Activated CD4-positive, alpha-beta T cell treated with anti-CD3 and anti-CD28 coated beads for 4 hours (primary cell): ENCODE data around the gene SHISA5.

Source experiments
- DNase-seq, 2 donors: peaks; one replicate each; pipeline ENCODE4 v3.0.0-alpha.2; 2020

The SHISA5 gene

DNA sequence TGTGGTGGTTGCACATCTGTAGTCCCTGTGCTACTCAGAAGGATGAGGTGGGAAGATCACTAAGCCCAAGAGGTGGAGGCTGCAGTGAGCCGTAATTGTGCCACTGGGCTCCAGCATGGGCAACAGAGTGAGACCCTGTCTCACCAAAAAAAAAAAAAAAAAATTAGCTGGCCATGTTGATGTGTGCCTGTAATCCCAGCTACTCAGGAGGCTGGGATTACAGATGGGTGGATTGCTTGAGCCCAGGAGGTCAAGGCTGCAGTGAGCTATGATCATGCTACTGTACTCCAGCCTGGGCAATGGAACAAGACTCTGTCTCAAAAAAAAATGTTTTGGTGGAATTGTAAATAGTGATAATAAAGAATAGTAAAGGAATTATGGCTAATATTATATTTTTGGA lies 47.5 kb downstream of the SHISA5 start:
- no peak for DNase-seq

DNA sequence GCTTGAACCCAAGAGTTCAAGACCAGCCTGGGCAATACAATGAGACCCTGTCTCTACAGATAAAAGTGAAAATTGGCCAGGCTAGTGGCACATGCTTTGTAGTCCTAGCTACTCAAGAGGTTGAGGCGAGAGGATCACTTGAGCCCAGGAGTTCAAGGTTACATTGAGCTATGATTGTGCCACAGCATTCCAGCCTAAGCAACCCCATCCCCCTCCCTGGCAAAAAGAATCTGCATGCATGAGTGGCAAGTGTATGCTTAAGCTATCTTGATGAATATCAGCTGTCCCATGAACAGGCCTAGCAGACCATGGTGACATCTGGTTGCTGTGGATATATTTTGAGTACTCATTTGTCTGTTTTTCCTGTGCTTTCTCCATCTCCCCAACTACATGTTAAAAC lies 52.7 kb downstream of the SHISA5 start:
- no peak for DNase-seq

DNA sequence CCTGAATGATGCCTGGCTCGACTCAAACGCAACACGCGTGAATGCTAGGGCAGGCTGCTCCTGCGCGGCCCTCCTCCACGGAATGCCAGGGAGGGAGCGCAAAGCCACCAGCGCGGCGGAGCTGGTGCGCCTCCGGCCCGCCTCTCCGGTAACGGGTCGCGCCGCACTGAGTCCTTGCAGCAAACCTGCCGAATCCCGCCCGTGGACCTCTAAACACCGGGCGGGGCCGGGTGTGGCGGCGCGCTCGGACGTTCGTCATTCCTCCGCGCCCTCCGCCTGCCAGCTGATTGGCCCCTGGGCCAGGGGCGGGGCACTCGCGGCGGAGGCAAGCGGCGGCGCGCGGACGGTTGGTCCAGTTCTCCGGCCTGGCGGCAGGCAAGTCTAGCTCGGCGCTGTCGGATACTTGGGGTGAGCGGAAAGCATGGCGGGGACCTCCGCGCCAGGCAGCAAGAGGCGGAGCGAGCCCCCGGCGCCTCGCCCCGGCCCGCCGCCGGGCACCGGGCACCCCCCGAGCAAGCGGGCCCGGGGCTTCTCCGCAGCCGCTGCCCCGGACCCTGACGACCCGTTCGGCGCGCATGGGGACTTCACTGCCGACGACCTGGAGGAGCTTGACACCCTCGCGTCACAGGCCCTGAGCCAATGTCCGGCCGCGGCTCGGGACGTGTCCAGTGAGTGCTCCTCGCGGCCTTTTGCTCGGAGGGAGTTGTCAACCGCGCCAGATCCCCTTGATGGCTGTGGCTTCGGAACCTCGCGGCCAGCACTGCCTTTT lies 57.4 kb downstream of the SHISA5 start, which contains the start of gene ATRIP:
TSS of gene ATRIP (plus strand) at position 313 of the 769 bp plus-strand sequence. CDS start at position 422, 109 bp downstream.
- DNase-seq, result peak; percentile 78 to 80

DNA sequence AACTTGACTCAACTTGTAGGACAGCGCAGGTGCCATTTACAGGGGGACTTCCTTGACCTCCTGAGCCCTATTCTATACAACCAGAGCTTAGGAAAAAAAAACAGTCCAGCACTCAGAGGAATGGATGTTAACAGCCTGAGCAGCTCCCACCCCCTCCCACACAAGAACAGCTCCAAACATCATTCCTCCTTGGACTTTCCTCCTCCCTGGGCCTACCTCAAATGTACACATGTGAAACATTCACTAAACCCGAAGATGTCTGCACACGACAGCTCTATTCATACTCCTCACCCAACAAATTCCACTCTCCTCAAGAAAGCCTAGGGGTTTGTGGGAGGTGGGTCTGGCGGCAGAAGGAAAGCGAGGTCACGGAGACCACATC lies 57.9 kb downstream of the SHISA5 start:
- DNase-seq, result no peak

GRCh38 chr3:48445277-48445882 lies 58.6 kb downstream of the SHISA5 start:
- no peak for DNase-seq

DNA sequence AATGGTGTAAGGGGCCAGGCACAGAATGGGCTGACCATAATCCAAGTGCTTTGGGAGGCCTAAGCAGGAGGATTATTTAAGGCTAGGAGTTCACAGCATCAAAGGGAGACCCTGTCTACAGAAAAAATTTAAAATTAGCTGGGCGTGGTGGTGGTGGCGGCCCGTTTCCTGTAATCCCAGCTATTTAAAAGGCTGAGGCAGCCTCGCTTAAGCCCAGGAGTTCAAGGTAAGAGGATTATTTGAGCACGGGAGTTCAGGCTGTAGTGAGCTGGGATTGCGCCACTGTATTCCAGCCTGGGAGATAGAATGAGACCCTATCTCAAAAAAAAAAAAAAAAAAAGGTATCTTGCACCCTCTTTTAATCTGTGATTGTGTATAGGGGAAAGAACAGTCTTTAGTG lies 62.0 kb downstream of the SHISA5 start:
- DNase-seq, result no peak

GRCh38 chr3:48440590-48440958 lies 63.4 kb downstream of the SHISA5 start:
- DNase-seq, result no peak

DNA sequence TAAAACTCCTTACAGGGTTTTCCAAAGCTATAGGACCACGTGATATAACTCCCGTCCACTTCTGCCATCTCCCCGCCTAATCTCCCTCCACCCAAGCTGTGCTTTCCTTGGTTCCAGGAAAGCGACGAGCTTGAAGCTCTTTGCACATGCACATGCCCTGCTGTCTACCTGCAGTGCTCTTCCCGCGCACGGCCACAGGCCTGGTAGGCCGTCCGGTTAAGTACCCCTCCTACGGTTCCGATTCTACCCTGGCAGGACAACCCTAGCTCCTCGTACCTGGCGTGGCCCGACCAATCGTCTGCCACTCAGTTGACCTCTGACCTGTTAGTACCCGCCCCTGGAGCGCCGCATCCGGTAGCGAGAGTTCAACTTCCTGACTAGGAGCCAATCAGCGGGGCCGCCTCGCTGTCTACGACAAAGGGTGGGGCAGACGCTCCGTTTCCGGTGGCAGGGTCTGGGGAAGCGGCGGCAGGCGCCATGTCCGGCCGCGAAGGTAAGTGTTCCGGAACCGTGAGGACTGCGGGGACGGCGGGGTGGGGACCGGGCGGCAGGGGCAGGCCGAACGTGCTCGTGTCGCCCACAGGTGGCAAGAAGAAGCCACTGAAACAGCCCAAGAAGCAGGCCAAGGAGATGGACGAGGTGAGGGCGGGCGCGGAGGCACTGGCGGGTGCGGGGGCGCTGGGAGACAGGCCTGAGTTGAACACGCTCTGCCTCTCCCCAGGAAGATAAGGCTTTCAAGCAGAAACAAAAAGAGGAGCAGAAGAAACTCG lies 64.0 kb downstream of the SHISA5 start, which contains the start of the genes CCDC51 and TMA7:
TSS of gene CCDC51 (minus strand) at position 300 of the 770 bp plus-strand sequence. CDS start 4,991 bp downstream, outside the sequence.
TSS of gene TMA7 (plus strand) at position 438 of the 770 bp plus-strand sequence. CDS start at position 478, 40 bp downstream.
- DNase-seq, result peak; percentile 98

DNA sequence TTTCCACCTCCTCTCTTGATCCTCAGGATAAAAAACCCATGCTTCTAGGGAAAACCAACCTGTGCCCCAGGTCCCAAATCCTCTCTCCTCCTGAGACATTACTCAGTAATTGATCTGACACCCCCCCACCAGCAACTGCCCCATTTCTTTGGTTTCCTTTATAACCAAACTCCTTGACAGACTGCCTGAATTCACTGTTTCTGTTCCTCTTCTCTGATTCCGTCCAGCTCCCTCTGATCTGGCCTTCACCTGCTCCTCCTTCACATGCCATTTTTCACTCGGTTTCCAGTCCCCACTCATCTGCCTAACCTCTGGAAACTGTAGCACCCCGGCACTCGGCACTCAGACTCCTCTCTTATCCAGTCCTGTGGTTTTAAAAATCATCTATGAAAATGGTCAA lies 66.2 kb downstream of the SHISA5 start:
- no peak for DNase-seq

- no peak for DNase-seq
Measured at GRCh38 chr3:48436855-48437254, 67.1 kb downstream of the SHISA5 start.

- DNase-seq, result no peak
Measured at GRCh38 chr3:48436477-48436787, 67.5 kb downstream of the SHISA5 start.

DNA sequence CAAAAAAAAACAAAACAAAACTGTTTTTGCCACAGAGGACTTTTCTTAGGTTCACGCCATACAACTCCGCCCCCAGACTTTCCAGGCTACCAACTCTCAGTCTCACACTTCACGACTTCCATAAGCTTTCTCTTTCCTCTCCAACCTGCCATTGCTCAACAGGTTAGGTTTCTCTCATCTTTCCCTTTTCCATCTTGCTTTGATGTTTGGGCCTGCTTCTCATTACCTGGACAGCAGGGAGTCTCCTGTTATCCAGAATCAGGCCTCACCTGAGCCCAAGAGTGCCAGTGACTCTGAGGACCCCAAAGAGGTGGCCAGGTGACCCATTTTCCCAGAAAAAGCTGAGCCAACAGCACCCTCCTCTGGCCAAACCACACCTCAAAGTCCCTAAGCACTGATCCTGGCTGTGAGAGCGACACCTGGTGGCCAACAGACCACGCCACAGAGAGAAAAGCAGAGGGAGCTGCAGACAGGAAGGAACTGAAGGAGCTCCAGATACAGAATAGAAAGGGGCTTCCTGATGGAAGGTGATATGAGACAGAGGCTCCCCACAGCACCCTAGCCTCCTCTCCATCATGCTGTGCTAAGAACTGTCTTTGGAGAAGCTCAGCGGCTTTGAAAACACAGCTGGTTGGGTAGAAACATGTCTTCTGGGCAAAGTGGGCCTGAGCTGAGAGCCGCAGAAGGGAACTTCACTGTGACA lies 68.0 kb downstream of the SHISA5 start:
- peak; percentile 84 to 87 for DNase-seq

DNA sequence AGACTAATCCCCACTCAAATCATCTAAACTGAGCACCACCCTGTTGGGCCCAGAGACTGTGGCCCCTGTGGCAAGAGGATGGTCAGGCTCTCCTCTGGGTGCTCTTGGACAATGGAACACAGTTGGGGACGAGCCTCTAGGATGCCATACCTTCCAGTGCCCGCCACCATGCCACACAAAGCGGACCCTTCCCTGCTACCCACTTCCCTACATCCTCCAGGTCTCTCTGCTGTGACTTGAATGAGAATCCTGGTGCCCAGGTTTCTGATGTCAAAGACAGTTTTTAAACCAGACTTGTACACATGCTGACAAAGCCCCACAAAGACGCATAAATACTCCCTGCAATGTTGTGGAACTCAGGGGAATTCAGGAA lies 68.8 kb downstream of the SHISA5 start:
- DNase-seq, result no peak

DNA sequence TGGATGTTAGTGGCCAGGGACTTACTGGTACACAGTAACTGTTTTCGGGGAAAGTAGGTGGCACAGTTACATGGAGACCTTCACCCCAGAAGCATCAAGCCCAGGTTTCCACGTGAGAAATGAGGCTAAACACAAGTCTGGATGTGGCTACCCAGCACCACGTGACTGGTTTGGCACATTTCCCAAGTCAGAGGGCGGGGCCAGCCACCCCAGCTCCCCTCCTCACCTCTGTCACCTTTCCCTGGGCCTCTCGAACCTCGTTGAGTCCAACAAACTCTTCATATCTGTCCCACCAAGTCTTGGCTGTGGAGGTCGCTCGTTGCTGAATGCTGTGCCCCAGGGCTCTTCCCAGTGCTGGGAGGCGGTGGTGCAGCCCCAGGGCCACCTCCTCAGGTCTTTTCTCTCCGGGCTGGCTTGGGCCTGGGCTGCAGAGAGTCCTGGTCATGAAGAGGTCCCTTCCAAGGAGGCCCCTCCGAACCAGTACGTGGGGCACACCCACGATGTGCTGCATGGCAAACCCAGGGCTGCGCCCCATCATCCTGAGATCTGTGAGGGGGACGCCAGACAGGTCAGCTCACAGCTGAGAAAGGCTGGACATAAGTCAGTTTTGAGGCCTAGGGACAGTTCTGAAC lies 69.3 kb downstream of the SHISA5 start:
- no peak for DNase-seq

- no peak for DNase-seq
Measured at GRCh38 chr3:48433472-48434118, 70.4 kb downstream of the SHISA5 start.

DNA sequence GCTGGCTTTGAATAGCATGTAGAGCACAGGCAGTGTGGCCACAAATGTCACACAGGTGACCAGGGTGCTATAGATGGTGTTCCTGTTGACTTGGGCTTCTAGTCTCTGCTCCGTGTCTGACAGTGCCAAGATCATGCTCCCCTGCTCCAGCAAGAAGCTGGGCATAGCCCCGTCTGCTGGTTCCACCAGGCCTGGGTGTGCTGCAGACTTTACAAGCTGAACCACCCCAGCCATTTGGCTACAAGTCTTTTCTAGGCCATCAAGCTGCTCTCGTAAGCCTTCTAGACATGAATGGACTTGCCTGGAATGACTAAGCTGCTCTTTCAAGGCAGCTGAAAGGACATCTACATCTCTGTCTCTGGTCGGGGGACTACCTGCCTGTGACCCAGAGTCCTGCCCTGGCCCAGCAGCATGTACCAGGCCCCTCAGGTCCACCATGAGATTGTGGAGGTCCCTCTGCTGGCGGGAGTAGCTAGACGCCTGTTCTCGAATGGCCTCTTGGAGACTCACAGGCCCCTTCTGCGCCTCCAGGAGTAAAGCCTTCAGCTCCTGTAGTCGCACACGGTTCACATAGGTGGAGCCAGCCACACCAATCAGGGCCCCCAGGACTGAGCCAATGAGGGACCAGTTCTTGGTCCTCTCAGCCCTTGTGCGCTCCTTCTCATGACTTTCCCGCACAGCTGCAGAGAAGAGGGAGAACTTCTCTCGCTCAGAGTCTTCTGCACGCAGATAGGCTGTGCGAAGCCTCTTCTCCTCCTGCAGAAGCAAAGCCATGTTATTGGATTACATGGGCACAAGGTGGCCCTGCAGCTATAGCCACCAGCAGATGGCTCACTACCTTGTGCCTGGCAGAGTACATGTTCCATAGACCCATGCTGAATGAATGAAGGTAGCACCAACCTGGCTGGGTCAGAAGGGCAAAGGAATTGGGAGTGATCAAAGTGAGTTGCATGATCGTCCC lies 71.3 kb downstream of the SHISA5 start:
- DNase-seq, result no peak

DNA sequence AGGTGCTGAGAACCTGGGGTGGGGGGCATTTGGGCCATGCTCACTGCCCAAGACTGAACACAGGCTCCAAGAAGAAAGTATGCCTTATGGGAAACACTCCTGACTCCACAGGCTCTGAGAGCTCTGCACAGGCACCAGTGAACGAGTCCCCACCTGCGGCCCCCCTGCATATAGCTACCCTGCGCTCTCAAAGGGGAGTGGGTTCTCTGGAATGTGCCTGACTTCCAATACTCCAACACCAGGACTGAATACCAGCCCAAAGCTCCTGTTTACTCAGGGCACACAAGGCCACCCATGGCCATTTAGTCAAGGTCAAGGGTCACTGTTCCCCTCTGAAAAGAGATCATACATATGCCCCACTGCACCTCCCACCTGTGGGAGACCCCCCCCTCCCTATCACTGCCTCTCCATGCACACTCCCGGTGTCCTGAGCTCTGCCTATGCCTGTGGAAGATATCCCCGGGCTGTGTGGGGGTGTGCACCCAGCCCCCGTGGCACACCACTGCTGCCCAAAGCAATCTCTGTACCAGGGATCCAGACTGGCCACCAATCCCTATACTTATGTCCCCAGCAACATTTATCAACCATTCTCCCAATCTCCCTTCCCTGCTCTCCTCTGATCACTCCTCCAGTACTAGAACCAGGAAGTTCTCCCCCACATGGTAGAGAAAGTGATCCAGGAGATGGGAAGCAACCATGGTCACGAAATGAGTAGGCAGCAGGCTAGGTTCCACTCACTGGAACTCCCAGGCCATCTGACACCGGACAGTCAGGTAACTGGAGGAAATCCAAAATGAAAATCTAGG lies 72.5 kb downstream of the SHISA5 start:
- no peak for DNase-seq

DNA sequence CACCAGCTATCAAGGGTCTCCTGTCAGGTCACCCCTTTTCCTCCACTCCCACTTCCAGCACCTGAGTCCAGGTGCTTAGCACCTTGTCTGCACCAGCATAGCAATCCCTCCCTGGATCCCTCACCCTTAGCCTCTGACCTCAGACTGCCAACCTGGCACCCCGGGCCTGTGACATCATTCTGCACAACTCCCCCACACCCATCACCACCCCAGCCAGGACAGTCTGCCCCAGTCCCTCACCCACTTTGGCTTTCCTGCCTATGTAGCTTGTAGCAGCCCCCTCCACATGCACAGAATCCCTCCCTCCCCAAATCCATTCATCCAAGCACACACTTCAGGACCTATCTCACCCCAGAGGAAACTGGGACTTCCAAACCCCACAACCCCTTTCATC lies 73.3 kb downstream of the SHISA5 start:
- DNase-seq, result no peak

- peak; percentile 9 to 12 for DNase-seq
Measured at GRCh38 chr3:48429960-48430707, 73.8 kb downstream of the SHISA5 start, which contains the start of gene PLXNB1. TSS of gene PLXNB1 (minus strand) at chr3:48430086. CDS start at chr3:48424611, 5,475 bp downstream.
